BJ (cell line): ENCODE data around the gene SMIM3. TPM values are rescaled to one million over a fixed set of nuclear protein-coding genes. Genes with fewer than 3 reads are reported as not detected.

Experiments
- CTCF ChIA-PET: fragments of 350-600 bp; formaldehyde crosslinking; extraction: SDS; loops from one replicate; lab custom pipeline; 2021; ENCODE audit warnings: antibody characterized with exemption, inconsistent platforms; lab: Yijun Ruan, JAX
- POLR2A ChIA-PET: fragments of 300-600 bp; sonication (Branson Sonifier 250); formaldehyde crosslinking; extraction: SDS; loops from one replicate; lab custom pipeline; 2021; ENCODE audit warnings: antibody characterized with exemption; lab: Charles Lee
- DNase-seq: peaks from one replicate; pipeline ENCODE4 v3.0.0-alpha.2; 2011; ENCODE audit warnings: low read depth
- H3K27me3 ChIP-seq: 2 replicates; pipeline ENCODE4 v1.6.0; 2011; ENCODE audit warnings: low read length; ENCODE audit not compliant: control insufficient read depth, insufficient read depth
- H3K36me3 ChIP-seq: 2 replicates; pipeline ENCODE4 v1.5.1; 2011; ENCODE audit warnings: low read length; ENCODE audit not compliant: control insufficient read depth, insufficient read depth
- H3K4me3 ChIP-seq: 2 replicates; pipeline ENCODE4 v1.5.1; 2011; ENCODE audit warnings: low read depth, mild to moderate bottlenecking, control low read depth, low read length
- polyA plus RNA-seq: library from polyadenylated mRNA; depleted of rRNA; stranded (reverse); fragments of >200 nt; gene quantifications from 2 replicates; pipeline ENCODE4 v1.2.3, GENCODE V29; 2011
- TF ChIP-seq, protein P1 (sequence below): IDR thresholded peaks from 2 replicates; pipeline ENCODE4 v1.5.1; 2011; ENCODE audit warnings: low read depth, mild to moderate bottlenecking, control low read depth, inconsistent platforms, low read length, moderate library complexity; ENCODE audit not compliant: insufficient read depth

The SMIM3 gene
- polyA plus RNA-seq, 1 experiment, result 43.7 TPM

DNA sequence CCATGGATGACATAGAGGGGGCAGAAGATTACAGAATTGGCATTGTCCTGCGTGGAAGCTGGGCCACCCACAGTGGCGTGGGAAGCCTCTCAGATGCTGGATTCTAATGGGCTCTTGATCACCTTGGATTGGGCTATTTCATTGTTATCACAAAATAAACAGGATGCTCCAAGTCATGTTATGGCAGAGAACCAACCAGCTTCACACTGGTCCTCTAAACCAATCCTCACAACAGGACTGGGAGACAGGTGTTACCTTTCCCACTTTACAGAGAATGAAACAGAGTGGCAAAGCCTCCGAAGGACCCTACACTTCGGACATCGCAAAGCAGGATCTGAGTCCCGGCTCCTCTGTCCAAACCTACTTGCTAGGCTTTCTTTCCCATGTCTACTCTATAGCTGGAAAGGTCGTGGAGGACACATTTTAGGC, 455 bp upstream of the SMIM3 start:
- ChIA-PET CTCF (interaction anchor here (1.0 to 5.7 kb wide), 11 partner anchors 9 to 218 kb away, joined by 3 to 27 read pairs (median 4); partner anchors contain the start of gene RBM22), POLR2A (interaction anchor here (0.9 to 1.3 kb wide), 2 partner anchors 12 to 15 kb away, joined by 3 to 6 read pairs; no protein-coding TSS in a partner anchor)
- TF ChIP-seq, protein P1, sequence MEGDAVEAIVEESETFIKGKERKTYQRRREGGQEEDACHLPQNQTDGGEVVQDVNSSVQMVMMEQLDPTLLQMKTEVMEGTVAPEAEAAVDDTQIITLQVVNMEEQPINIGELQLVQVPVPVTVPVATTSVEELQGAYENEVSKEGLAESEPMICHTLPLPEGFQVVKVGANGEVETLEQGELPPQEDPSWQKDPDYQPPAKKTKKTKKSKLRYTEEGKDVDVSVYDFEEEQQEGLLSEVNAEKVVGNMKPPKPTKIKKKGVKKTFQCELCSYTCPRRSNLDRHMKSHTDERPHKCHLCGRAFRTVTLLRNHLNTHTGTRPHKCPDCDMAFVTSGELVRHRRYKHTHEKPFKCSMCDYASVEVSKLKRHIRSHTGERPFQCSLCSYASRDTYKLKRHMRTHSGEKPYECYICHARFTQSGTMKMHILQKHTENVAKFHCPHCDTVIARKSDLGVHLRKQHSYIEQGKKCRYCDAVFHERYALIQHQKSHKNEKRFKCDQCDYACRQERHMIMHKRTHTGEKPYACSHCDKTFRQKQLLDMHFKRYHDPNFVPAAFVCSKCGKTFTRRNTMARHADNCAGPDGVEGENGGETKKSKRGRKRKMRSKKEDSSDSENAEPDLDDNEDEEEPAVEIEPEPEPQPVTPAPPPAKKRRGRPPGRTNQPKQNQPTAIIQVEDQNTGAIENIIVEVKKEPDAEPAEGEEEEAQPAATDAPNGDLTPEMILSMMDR, result no peak
- DNase-seq, result no peak
- Histone ChIP-seq H3K36me3 (no peaks in the 10 kb centered on the region), H3K27me3 (no peaks in the 10 kb centered on the region), H3K4me3 (peak overlapping the region; percentile 90)

DNA sequence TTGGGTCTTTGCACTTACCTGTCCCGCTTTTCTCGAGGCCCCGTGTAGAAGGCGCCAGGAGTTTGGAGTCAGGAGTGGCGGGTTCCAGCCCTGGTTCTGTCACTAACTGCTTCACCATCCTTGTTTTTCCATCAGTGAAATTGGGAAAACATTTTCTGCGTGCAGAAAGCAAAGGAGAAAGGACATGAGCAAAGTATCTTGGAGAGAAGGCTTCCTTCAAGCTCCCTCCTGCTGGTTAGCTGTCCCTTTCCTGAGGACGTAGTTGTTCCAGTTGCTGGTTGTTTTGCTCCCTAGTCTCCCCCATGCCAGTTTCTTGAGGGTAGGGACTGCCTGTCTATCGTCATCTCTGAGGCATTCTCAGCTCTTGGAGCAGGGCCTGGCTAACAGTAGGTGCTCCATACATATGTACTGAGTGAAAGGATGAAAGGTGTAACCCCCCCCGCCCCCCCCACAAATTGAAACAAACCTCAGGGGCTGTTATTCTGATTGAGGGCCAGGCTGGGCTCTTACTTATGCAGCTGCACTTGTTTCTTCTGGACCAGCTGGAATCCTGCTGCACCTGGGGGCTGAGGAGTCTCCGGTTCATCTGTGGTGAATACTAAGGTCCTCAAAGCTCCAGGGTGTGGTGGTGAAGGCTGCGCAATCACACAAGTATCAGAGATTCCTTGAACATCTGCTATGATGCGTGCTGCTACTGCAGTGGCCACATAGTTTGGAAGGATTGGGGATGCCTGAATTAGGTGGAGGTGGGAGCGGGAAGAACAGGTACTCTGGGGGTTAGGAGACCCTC, 1.0 kb downstream of the SMIM3 start:
- DNase-seq, result no peak
- Histone ChIP-seq H3K27me3 (no peaks in the 10 kb centered on the region), H3K4me3 (peak overlapping the region; percentile 90), H3K36me3 (no peaks in the 10 kb centered on the region)
- POLR2A ChIA-PET, result interaction anchor here (1.3 kb wide), 1 partner anchor 16 kb away, joined by 6 read pairs; no protein-coding TSS in a partner anchor
- CTCF ChIA-PET, result interaction anchor here (0.8 to 5.7 kb wide), 11 partner anchors 7 to 320 kb away, joined by 3 to 27 read pairs (median 4); no protein-coding TSS in a partner anchor
- TF ChIP-seq, protein P1, result no peak

DNA sequence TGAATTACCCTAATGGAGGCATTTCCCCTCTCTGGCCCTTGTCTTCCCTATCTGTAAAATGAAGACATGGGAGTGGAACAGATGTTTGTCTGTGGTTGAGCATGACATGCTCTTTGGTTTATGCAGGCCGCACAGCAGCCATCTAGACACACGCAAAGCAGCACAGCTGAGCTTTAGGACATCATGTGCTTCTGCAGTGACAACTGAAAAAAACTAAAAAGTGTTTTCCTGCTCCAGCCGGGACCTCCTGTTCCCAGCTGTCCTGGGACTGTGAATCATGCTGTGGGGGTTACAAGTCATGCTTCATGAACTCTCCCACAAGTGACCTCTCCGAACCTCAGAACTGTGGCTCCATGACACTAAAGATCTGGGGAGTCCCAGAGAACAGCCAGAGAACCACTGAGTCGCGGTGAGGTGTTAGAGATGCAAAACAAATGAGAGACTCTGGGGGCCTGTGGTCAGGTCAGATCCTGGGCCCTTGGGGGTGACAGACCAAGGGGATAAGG, 1.7 kb downstream of the SMIM3 start:
- no peaks in the 10 kb centered on the region for H3K27me3 ChIP-seq
- no peaks in the 10 kb centered on the region for H3K36me3 ChIP-seq
- DNase-seq, result peak; percentile 40
- TF ChIP-seq, protein P1, result no peak
- POLR2A ChIA-PET, result interaction anchor here (1.9 kb wide), 1 partner anchor 22 kb away, joined by 9 read pairs; the partner anchor contains the start of gene DCTN4
- H3K4me3 ChIP-seq, result peak overlapping the region; percentile 90
- CTCF ChIA-PET, result interaction anchor here (0.8 to 5.7 kb wide), 6 partner anchors 16 to 320 kb away, joined by 3 to 27 read pairs (median 4); no protein-coding TSS in a partner anchor

DNA sequence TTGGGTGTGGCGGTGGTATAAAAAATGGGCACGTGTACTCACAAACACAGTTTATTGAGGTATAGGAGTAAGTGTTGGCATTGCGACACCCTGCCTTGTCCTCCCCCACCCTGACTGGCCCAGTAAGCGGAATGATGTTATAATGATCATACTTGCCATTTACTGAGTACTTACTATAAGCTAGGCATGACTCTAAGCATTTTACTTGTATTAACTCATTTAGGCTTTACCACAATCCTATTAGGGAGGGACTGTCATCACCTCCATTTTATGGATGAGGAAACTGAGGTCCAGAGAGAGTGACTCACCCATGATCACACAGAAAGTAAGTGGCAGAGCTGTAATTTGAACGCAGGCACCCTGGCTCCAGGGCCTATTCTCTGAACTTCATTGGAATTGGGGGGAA, 2.3 kb downstream of the SMIM3 start:
- ChIA-PET POLR2A (interaction anchor here (0.5 to 1.9 kb wide), 2 partner anchors 22 to 52 kb away, joined by 3 to 9 read pairs; partner anchors contain the start of gene DCTN4), CTCF (interaction anchor here (1.4 to 5.7 kb wide), 3 partner anchors 17 to 25 kb away, joined by 3 to 27 read pairs (median 9); no protein-coding TSS in a partner anchor)
- TF ChIP-seq, protein P1, result no peak
- Histone ChIP-seq H3K4me3 (peak overlapping the region; percentile 90), H3K36me3 (no peaks in the 10 kb centered on the region), H3K27me3 (no peaks in the 10 kb centered on the region)
- DNase-seq, result peak; percentile 73
